Measurements from ENCODE around the gene FOXK2. TPM values are rescaled to one million over a fixed set of nuclear protein-coding genes. Genes with fewer than 3 reads are reported as not detected.
"Not testable (repeated sequence)": the region's sequence is repeated elsewhere in the genome, so short reads cannot be mapped to it uniquely, and the experiment has no call there.

FOXK2 gene
- polyA plus RNA-seq, 3 donors, result 40.1 to 50.6 (median 44.8) TPM

DNA sequence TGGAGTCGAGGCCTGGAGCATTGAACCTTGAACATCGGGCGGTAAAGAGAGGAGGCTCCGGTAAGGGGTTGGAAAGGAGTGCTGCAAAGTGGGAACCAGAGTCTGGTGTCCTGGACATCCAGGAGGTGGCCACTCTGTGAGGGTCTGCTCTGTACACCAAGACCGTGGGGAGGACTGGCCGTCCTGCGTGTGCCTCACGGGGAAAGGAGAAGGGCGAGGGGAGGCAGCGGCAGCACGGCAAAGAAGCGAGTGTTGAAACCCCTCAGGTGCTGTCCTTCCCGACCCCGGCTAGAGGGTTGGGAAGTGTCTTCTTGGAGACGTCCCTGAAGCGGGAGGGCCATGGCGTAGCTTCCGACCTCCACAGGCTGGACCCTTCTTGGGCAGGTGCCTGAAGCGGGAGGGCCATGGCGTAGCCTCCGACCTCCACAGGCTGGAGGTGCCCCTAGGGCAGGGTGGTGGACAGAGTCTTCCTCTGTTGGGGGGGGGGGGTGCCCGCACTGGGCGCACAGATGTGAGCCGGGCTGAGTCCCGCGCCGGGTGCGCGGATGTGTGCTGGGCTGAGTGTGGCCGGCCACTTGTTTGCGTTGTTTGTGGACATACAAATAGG is 42.0 kb downstream of the FOXK2 start:
- no peak for DNase-seq

DNA sequence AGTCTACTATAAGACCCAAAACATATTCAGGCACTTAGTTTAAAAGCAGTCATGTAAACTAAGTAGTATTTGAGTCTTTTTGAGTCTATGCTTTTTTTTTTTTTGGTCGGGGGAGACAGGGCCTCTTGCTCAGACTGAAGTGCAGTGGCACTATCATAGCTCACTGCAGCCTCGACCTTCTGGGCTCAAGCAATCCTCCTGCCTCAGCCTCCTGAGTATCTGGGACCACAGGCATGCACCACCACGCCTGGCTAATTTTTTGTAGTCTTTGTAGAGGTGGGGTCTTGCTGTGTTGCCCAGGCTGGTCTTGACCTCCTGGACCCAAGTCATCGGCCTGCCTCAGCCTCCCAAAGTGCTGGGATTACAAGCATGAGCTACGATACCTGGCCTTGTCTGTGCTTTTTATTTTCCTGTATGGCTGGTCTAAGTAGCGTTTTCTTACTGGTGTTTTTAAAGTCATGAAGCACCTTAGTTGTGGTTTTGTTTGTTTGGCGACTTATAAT is 43.2 kb downstream of the FOXK2 start:
- DNase-seq, result not testable (repeated sequence)

DNA sequence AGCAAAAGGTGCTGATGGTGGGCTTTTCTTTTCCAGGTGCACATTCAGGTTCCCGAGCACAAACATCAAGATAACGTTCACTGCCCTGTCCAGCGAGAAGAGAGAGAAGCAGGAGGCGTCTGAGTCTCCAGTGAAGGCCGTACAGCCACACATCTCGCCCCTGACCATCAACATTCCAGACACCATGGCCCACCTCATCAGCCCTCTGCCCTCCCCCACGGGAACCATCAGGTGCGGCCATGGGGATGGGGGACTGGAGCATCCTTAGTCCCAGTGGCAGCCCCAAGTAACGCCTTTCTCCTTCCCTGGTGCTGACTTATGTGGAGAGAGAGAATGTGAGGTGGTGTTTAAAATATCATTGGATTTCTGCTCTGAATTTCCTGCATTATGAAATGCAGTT is 43.8 kb downstream of the FOXK2 start:
- DNase-seq, result no peak

DNA sequence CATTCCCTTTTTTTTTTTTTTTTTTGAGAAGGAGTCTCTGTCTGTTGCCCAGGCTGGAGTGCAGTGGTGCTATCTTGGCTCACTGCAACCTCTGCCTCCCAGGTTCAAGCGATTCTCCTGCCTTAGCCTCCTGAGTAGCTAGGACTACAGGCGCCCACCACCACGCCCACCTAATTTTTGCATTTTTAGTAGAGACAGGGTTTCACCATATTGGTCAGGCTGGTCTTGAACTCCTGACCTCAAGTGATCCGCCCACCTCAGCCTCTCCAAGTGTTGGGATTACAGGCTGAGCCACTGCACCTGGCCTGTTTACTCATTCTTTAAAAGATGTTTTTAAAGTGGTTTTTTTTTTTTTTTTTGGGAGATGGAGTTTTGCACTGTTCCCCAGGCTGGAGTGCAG is 44.2 kb downstream of the FOXK2 start:
- DNase-seq, result not testable (repeated sequence)

DNA sequence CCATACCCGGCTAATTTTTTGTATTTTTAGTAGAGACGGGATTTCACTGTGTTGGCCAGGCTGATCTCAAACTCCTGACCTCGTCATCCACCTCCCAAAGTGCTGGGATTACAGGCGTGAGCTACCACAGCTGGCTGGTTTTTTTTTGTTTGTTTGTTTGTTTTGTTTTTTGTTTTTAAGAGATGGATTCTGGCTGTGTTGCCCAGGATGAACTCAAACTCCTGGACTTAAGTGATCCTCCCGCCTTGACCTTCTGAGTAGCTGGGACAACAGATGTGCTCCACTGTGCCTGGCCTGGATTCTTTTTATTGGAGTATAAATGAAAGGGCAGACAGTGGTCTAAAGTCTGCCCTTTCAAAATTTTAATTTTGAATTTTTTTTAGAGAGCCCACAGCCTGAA is 44.7 kb downstream of the FOXK2 start:
- DNase-seq, result no peak

DNA sequence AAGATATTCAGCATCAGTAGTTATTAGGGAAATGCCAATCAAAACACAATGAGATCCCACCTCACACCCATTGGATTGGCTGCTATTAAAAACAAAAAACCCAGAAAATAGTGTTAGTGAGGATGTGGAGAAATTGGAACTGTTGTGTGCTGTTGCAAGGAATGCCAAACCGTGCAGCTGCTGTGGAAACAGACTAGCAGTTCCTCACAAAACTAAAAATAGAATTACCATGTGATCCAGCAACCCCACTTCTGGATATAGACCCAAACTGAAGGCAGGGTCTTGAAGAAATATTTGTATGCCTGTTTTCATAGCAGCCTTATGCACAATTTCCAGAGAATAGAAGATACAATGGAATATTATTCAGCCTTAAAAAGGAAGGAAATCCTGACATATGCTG is 46.0 kb downstream of the FOXK2 start:
- no peak for DNase-seq

DNA sequence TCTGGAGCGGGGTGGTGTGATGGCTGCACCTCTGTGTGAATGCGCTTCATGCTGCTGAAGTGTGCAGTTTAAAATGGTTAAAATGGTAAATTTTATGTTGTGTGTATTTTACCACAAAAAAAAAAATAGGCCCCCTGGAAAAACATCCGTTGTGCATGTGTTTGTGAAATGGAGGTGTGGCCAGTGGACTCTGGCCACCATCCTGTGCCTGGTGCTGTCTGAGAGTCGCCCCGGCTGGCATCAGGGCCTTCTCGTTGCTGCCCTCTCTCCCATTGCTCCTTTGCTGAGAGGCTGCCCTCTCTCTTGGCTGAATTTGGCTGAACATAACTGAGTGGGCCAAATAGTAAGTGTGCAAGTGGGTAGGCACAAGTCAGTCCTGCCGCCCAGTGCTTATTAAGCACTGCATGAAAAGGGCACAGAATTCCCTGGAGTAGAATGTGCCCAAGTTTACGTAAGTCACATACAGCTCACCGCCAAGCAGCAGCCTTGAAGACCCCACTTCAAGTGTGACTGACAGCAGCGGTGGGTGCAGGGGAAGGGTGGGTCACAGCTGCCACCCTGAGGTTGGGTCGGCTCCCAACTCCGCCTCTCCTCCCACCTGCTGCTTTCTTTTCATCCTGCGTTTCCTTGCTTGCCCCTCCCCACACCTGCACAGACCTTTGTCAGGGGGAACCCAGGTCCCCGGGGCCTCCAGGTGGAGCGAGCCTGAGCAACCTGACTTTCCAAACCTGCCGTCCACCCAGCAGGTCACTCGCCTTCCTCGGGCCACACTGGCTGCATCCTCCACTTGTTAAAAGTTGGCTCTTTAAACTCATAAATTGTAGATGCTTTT is 46.8 kb downstream of the FOXK2 start:
- no peak for DNase-seq

DNA sequence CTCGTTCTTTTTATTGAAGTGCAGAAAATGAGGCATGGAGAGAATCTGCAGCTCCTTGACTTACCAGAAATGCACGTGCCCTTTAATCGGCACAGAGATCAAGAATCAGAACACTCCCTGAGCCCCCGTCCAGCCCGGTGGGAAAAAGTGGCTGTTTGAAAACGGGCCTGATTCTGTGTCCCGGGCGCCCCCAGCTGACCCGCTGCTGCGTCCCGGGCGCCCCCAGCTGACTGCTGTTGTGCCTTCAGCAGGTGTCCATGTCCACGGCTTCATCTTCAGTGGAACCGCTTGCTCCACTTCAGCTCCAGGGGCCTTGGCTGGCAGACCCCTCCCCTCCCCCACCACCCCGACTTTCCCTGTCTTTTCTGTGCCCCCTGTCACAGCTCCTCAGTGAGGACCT is 47.8 kb downstream of the FOXK2 start:
- DNase-seq, result no peak

DNA sequence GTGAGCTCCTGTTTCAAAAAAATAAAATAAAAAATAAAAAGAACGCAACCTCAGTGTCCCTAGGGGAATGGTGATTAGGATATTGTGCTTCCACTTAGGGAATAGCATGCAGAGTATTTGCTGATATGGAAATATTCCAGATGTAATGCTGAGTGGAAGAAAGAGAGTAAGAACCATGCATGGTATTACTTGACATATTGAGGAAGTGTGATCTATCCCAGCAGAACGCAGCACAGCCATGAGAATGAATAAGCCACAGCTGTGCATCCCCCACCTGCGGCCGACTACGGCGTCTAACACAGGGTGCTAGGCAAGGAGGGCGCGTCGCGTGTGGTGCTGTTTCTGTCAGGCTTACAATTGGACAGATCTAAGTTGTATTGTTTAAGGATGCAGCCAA is 49.5 kb downstream of the FOXK2 start:
- DNase-seq, result no peak

DNA sequence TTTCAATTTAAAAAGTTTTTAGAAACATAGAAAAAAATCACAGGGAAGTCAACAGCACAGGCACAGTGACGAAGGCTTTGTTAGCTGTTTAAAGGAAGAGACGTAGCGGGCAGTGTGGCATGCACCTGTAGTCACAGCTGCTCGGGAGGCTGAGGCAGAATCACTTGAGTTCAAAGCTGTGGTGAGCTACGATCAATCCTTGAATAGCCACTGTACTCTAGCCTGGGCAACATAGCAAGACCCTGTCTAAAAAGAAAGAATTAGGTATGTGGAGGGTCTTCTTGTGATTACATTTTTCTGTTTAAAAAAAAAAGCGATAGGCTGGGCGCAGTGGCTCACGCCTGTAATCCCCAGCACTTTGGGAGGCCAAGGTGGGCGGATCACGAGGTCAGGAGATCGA is 50.1 kb downstream of the FOXK2 start:
- DNase-seq, result no peak

DNA sequence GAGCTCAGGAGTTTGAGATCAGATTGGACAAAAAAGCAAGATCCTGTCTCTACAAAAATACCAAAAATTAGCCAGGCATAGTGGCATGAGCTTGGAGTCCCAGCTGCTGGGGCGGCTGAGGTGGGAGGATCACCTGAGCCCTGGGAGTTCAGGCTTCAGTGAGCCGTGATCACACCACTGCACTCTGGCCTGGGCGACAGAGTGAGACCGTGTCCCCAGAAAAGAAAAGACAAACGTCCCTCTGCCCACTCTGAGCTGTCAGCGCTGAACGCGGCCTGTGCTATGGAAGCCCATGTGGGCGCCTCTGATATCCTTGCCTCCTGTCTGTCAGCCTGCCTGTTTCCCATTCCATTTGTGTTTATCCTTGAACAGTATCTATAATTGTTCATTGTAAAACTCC is 50.7 kb downstream of the FOXK2 start:
- DNase-seq, result peak; percentile 57

DNA sequence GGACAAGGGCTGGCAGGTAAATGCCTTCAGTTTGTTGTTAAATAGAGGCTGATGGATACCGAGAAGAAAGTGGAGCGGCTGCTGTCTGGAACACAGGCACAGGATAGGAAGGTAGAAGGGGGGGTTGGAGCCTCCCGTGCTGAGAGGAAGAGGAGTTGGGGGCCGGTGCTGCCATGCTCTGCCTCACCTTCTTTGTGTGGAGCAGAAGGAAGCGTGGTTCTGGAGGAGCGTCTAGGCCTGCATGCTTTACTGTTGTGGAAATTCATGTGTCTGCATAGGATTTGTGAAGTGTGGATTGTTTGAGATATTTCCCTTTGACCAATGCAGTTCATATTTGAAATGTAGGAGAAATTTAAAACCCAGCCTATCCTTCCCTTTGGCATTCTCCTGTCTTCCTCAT is 52.3 kb downstream of the FOXK2 start:
- no peak for DNase-seq

DNA sequence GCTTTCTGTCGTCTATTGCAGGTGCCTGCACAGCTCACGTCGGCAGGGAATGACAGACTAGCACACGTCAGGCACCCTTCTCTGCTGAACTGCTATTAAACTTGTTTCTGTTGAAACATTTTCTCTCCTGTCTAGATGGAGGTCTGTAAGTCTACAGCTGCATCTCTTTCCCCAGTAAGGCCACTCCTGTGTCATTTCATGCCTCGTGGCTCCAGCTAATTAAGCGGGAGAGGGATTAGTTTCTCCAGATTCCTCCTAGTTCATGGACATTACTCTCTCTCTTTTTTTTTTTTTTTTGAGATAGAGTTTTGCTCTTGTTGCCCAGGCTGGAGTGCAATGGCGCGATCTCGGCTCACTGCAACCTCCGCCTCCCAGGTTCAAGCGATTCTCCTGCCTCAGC is 54.5 kb downstream of the FOXK2 start:
- DNase-seq, result peak; percentile 71

DNA sequence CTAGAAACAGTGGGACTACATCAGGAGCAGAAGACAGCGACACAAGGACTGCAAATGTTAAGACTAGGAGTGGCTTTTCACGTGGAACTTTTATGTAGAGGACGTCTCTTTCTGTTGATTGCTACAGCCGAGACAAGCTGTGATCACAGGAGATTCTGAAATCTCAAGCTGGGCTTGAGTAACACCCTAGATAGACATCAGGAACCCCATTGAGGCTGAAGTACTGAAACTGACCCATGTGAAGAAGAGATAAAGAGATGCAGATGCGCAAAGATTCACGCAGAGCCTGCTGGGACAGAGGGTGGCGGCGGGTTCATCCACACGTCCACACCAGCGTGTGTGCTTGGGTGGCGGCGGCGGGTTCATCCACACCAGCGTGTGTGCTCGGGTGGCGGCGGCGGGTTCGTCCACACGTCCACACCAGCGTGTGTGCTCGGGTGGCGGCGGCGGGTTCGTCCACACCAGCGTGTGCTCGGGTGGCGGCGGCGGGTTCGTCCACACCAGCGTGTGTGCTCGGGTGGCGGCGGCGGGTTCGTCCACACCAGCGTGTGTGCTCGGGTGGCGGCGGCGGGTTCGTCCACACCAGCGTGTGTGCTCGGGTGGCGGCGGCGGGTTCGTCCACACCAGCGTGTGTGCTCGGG is 56.2 kb downstream of the FOXK2 start:
- not testable (repeated sequence) for DNase-seq

DNA sequence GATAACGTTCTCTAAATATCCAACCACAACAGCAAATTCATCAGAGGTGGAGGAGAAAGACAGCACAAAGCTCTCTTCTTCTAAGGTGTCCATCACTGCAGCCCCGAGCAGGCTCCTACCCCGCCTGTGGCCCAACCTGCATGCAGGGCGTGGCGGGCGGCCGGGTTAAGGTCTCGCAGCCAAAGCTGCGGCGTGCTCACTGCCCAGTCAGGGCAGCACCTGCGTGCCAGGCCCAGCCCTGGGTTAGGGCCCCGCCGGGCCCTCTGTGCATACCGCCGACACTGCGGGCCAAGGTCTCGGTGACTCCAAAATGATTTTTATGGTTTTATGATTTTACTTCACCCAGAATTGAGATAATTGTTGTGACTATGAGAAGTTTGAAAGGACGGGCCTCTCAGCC is 57.8 kb downstream of the FOXK2 start:
- DNase-seq, result no peak

DNA sequence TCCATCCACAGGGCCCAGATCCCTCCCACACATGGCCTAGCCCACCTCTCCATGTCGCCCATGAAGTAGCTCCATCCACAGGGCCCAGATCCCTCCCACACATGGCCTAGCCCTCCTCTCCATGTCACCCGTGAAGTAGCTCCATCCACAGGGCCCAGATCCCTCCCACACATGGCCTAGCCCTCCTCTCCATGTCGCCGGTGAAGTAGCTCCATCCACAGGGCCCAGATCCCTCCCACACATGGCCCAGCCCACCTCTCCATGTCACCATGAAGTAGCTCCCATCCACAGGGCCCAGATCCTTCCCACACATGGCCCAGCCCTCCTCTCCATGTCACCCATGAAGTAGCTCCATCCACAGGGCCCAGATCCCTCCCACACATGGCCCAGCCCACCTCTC is 60.4 kb downstream of the FOXK2 start:
- DNase-seq, result not testable (repeated sequence)

DNA sequence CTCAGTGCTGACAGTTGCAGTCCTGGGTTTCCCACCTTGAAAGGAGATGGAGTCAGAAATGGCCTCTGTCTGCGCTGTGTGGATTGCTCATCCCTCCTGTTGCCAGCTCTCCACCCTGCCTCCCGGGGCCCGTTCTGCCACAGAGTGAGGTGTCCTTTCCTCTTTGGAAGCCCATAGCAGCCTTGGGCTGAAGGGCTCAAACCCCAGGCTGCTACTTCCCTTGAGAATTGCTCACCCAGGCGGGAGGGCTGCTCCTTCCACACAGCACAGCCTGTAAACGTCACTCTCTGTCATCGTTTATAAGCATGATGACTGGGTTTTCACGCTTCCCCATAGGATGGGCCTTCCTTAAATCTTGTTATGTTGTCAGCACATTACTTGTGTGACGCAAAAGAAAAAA is 62.7 kb downstream of the FOXK2 start:
- DNase-seq, result no peak

DNA sequence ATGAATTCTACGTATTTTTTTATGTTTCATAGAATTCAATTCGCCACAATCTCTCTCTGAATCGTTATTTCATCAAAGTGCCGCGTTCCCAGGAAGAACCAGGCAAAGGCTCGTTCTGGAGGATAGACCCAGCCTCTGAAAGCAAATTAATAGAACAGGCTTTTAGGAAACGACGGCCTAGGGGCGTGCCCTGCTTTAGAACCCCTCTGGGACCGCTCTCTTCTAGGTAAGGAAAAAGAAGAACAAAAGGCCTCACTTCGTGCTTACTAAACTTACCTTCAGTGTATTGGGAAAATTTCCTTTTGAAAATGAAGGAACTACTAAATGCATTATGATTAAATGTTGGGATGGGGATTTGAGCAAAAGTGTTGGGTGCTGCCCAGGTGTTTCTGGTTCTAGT is 63.2 kb downstream of the FOXK2 start:
- no peak for DNase-seq

DNA sequence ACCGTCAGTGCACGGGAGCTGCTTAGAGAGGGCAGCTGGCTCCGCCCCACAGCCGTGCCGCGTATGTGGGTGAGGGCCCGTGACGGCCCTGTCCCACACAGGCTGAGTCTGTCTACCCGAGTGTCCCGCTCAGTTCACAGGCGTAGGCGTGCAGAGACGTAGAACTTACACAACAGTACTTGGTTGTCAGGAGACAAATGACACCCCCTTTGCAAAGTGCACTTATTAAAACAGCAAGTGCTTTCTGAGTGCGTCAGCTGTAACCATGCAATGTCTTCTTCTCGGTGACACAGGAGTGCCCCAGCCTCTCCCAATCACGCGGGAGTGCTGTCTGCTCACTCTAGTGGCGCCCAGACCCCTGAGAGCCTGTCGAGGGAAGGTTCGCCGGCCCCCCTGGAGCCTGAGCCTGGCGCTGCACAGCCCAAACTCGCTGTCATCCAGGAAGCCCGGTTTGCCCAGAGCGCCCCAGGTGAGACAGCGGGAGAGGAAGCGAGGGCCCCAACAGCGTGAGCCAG is 64.2 kb downstream of the FOXK2 start:
- peak; percentile 40 for DNase-seq

DNA sequence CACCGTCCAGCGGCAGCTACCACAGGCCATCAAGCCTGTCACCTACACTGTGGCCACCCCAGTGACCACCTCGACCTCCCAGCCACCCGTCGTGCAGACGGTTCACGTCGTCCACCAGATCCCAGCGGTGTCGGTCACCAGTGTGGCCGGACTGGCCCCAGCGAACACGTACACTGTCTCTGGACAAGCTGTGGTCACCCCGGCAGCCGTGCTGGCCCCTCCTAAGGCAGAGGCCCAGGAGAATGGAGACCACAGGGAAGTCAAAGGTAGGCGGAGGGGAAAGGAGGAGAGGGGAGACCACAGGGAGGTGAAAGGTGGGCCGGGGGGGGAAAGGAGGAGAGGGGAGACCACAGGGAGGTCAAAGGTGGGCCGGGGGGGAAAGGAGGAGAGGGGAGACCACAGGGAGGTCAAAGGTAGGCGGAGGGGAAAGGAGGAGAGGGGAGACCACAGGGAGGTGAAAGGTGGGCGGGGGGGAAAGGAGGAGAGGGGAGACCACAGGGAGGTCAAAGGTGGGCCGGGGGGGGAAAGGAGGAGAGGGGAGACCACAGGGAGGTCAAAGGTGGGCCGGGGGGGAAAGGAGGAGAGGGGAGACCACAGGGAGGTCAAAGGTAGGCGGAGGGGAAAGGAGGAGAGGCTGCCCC is 66.5 kb downstream of the FOXK2 start:
- DNase-seq, result not testable (repeated sequence)

DNA sequence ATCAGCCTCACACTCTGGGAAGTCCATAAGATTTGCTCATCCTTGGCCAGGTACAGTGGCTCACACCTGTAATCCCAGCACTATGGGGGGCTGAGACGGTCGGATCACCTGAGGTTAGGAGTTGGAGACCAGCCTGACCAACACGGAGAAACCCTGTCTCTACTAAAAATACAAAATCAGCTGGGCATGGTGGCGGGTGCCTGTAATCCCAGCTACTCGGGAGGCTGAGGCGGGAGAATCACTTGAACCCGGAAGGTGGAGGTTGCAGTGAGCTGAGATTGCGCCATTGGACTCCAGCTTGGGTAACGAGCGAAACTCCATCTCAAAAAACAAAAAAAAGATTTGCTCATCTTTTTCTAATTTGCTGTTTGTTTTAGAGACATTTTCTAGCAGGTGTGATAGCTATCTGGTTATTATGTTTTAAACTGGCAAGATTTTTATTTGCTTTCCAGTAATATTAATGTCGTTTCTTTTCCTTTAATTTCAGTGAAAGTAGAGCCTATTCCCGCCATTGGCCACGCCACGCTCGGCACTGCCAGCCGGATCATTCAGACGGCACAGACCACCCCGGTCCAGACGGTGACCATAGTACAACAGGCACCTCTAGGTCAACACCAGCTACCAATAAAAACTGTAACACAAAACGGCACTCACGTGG is 67.2 kb downstream of the FOXK2 start:
- DNase-seq, result no peak
